GM23338 (cell line): Measurements from ENCODE around the gene KLHL13. TPM values are rescaled to one million over a fixed set of nuclear protein-coding genes. Genes with fewer than 3 reads are reported as not detected.

ENCODE experiments used
- ATAC-seq: fragments of 200-7000 bp; cut with Tn5 transposase; 3 replicates; pipeline ENCODE4 v1.9.1; 2020
- DNase-seq: peaks from one replicate; pipeline ENCODE4 v3.0.0-alpha.2; 2015; ENCODE audit warnings: low spot score
- H2AFZ ChIP-seq: fragments of 200-600 bp; sonication (generic); 2 replicates; pipeline ENCODE4 v1.8.0; 2016; ENCODE audit warnings: antibody characterized with exemption, mild to moderate bottlenecking, moderate library complexity
- H3F3A ChIP-seq: fragments of 200-600 bp; sonication (generic); replicated peaks from 2 replicates; pipeline ENCODE4 v1.8.0; 2017; ENCODE audit warnings: antibody characterized with exemption, mixed run types, low read depth
- H3K27ac ChIP-seq: fragments of 200-600 bp; sonication (generic); 2 replicates; pipeline ENCODE4 v1.6.1; 2016; ENCODE audit warnings: low read depth
- H3K27me3 ChIP-seq: fragments of 200-600 bp; sonication (generic); 2 replicates; pipeline ENCODE4 v1.8.0; 2016; ENCODE audit warnings: mild to moderate bottlenecking, mixed run types, moderate library complexity; ENCODE audit not compliant: insufficient read depth
- H3K36me3 ChIP-seq: fragments of 200-600 bp; sonication (generic); 2 replicates; pipeline ENCODE4 v1.8.0; 2016; ENCODE audit warnings: mild to moderate bottlenecking; ENCODE audit not compliant: insufficient read depth
- H3K4me1 ChIP-seq: fragments of 200-600 bp; sonication (generic); 2 replicates; pipeline ENCODE4 v1.8.0; 2016; ENCODE audit warnings: mild to moderate bottlenecking, moderate library complexity; ENCODE audit not compliant: insufficient read depth
- H3K4me2 ChIP-seq: fragments of 200-600 bp; sonication (generic); 2 replicates; pipeline ENCODE4 v1.7.1; 2017; ENCODE audit warnings: mixed run types
- H3K4me3 ChIP-seq: fragments of 200-600 bp; sonication (generic); 2 replicates; pipeline ENCODE4 v1.6.1; 2016; ENCODE audit warnings: mixed run types
- H3K79me2 ChIP-seq: fragments of 200-600 bp; sonication (generic); replicated peaks from 2 replicates; pipeline ENCODE4 v1.8.0; 2017; ENCODE audit warnings: mild to moderate bottlenecking; ENCODE audit not compliant: insufficient read depth
- H3K9me2 ChIP-seq: fragments of 200-600 bp; sonication (generic); 2 replicates; pipeline ENCODE4 v1.8.0; 2017; ENCODE audit not compliant: insufficient read depth
- H4K20me1 ChIP-seq: fragments of 200-600 bp; sonication (generic); replicated peaks from 2 replicates; pipeline ENCODE4 v1.8.0; 2017; ENCODE audit warnings: mild to moderate bottlenecking; ENCODE audit not compliant: insufficient read depth
- H3K27ac Mint-ChIP-seq: 2 replicates; pipeline ENCODE4 v1.8.0; 2020; ENCODE audit warnings: inconsistent platforms, mild to moderate bottlenecking, moderate library complexity, mixed read lengths
- H3K27me3 Mint-ChIP-seq: 3 replicates; pipeline ENCODE4 v1.8.0; 2022; ENCODE audit warnings: low read depth, mild to moderate bottlenecking, moderate library complexity, mixed read lengths, inconsistent platforms; ENCODE audit not compliant: insufficient read depth, poor library complexity
- H3K36me3 Mint-ChIP-seq: 3 replicates; pipeline ENCODE4 v1.8.0; 2021; ENCODE audit warnings: low read depth, mild to moderate bottlenecking, inconsistent platforms, moderate library complexity, mixed read lengths
- H3K4me1 Mint-ChIP-seq: 3 replicates; pipeline ENCODE4 v1.8.0; 2020; ENCODE audit warnings: mild to moderate bottlenecking, inconsistent platforms, mixed read lengths
- H3K4me3 Mint-ChIP-seq: 3 replicates; pipeline ENCODE4 v1.8.0; 2021; ENCODE audit warnings: moderate library complexity, mild to moderate bottlenecking, inconsistent platforms, mixed read lengths
- H3K9me3 Mint-ChIP-seq: 3 replicates; pipeline ENCODE4 v1.8.0; 2020; ENCODE audit warnings: moderate library complexity, mild to moderate bottlenecking, inconsistent platforms, mixed read lengths
- CREB1 ChIP-seq: fragments of 250-450 bp; sonication (Bioruptor Pico); IDR thresholded peaks from 2 replicates; pipeline ENCODE4 v1.5.0; 2020; ENCODE audit warnings: low read depth, mild to moderate bottlenecking, moderate library complexity
- CTCF ChIP-seq, 2 experiments: fragments of 200-600 bp in 1 of 2; sonication (generic) in 1 of 2; conservative IDR thresholded peaks; 2 replicates each; pipeline versions ENCODE4 v1.5.1 to v1.6.1; 2016 to 2017; ENCODE audit warnings: antibody characterized with exemption in 2 of 2, low read depth in 2 of 2, mild to moderate bottlenecking in 2 of 2, moderate library complexity in 1 of 2
- EZH2 ChIP-seq: fragments of 200-600 bp; sonication (generic); IDR thresholded peaks from one replicate; pipeline ENCODE4 v1.8.0; 2017; ENCODE audit warnings: antibody characterized with exemption, mild to moderate bottlenecking, low read depth; ENCODE audit not compliant: unreplicated experiment
- EZH2phosphoT487 ChIP-seq: fragments of 200-600 bp; sonication (generic); IDR thresholded peaks from one replicate; pipeline ENCODE4 v1.8.1; 2018; ENCODE audit warnings: antibody characterized with exemption; ENCODE audit not compliant: unreplicated experiment
- JUNB ChIP-seq: IDR thresholded peaks from one replicate; pipeline ENCODE4 v1.6.1; 2016; ENCODE audit warnings: antibody characterized with exemption; ENCODE audit not compliant: unreplicated experiment
- NANOG ChIP-seq: IDR thresholded peaks from 2 replicates; pipeline ENCODE4 v1.6.1; 2016; ENCODE audit warnings: antibody characterized with exemption, borderline replicate concordance
- POLR2AphosphoS5 ChIP-seq: IDR thresholded peaks from 2 replicates; pipeline ENCODE4 v1.6.1; 2016; ENCODE audit warnings: antibody characterized with exemption, low read depth
- STAT1 ChIP-seq: IDR thresholded peaks from one replicate; pipeline ENCODE4 v1.6.1; 2016; ENCODE audit warnings: antibody characterized with exemption; ENCODE audit not compliant: unreplicated experiment
- ZNF114 ChIP-seq: fragments of 250-450 bp; sonication (Bioruptor Pico); IDR thresholded peaks from 2 replicates; pipeline ENCODE4 v1.5.0; 2020; ENCODE audit warnings: mild to moderate bottlenecking, moderate library complexity
- ZNF331 ChIP-seq: fragments of 250-450 bp; sonication (Bioruptor Pico); IDR thresholded peaks from 2 replicates; pipeline ENCODE4 v1.5.0; 2020; ENCODE audit warnings: low read depth, mild to moderate bottlenecking, moderate library complexity
- polyA plus RNA-seq: library from polyadenylated mRNA; unstranded; fragments of >200 nt; fragmentation: Nextera tagmentation; extraction: Ambion mirVana; gene quantifications from 2 replicates; pipeline ENCODE4 v1.2.1, GENCODE V29; 2016
- total RNA-seq: library from RNA; depleted of rRNA; stranded (reverse); fragments of >200 nt; shearing (Covaris generic); gene quantifications from 2 replicates; pipeline ENCODE4 v1.2.3, GENCODE V29; 2014
- TF ChIP-seq, protein P1 (sequence below): fragments of 250-450 bp; sonication (Bioruptor Pico); IDR thresholded peaks from 2 replicates; pipeline ENCODE4 v1.5.0; 2020; ENCODE audit warnings: mild to moderate bottlenecking, moderate library complexity
- TF ChIP-seq, protein P2 (sequence below): IDR thresholded peaks from one replicate; pipeline ENCODE4 v1.6.1; 2018; ENCODE audit warnings: antibody characterized with exemption; ENCODE audit not compliant: unreplicated experiment
- TF ChIP-seq, protein P3 (sequence below): IDR thresholded peaks from 2 replicates; pipeline ENCODE4 v1.6.1; 2016; ENCODE audit warnings: antibody characterized with exemption

Gene KLHL13
- total and polyA plus RNA-seq, 2 experiments from 2014 or later = 5.9 to 10.9 TPM

DNA sequence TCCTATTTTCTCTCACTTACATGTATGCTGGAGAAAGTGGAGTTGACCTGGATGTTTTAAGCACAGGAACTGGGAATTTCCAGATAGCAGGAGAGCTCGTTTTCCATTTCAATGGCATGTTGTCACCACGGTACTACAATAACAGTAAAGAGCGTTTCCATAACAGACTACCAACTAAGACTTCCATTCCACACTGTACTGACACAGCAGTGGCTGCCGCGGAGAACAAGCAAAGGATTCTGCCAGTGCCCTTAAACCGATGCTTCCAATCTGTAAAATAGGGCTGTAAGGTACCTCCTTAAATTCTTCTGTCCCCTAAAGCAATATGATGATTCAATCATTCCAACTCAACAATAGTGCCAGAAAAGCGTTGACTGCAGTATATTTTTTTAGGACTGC, 143.9 kb downstream of the KLHL13 start:
- H3K4me2 ChIP-seq = peak overlapping the region; percentile 30
- no peak overlapping the region for H2AFZ ChIP-seq
- H3K9me2 ChIP-seq = no peaks in the 10 kb centered on the region
- Mint-ChIP-seq H3K27me3 (peaks cover 2% of the 10 kb centered on the region), H3K9me3 (no peaks in the 10 kb centered on the region), H3K36me3 (no peaks in the 10 kb centered on the region), H3K27ac (peak overlapping the region; percentile 31; the same call in 1 of the 2 replicates), H3K4me3 (peak overlapping the region; percentile 34; the same call in 1 of the 3 replicates), H3K4me1 (peaks cover 23% of the 10 kb centered on the region)
- TF ChIP-seq ZNF331 (CRISPR knock-in tag) = no peak
- TF ChIP-seq, protein P1, sequence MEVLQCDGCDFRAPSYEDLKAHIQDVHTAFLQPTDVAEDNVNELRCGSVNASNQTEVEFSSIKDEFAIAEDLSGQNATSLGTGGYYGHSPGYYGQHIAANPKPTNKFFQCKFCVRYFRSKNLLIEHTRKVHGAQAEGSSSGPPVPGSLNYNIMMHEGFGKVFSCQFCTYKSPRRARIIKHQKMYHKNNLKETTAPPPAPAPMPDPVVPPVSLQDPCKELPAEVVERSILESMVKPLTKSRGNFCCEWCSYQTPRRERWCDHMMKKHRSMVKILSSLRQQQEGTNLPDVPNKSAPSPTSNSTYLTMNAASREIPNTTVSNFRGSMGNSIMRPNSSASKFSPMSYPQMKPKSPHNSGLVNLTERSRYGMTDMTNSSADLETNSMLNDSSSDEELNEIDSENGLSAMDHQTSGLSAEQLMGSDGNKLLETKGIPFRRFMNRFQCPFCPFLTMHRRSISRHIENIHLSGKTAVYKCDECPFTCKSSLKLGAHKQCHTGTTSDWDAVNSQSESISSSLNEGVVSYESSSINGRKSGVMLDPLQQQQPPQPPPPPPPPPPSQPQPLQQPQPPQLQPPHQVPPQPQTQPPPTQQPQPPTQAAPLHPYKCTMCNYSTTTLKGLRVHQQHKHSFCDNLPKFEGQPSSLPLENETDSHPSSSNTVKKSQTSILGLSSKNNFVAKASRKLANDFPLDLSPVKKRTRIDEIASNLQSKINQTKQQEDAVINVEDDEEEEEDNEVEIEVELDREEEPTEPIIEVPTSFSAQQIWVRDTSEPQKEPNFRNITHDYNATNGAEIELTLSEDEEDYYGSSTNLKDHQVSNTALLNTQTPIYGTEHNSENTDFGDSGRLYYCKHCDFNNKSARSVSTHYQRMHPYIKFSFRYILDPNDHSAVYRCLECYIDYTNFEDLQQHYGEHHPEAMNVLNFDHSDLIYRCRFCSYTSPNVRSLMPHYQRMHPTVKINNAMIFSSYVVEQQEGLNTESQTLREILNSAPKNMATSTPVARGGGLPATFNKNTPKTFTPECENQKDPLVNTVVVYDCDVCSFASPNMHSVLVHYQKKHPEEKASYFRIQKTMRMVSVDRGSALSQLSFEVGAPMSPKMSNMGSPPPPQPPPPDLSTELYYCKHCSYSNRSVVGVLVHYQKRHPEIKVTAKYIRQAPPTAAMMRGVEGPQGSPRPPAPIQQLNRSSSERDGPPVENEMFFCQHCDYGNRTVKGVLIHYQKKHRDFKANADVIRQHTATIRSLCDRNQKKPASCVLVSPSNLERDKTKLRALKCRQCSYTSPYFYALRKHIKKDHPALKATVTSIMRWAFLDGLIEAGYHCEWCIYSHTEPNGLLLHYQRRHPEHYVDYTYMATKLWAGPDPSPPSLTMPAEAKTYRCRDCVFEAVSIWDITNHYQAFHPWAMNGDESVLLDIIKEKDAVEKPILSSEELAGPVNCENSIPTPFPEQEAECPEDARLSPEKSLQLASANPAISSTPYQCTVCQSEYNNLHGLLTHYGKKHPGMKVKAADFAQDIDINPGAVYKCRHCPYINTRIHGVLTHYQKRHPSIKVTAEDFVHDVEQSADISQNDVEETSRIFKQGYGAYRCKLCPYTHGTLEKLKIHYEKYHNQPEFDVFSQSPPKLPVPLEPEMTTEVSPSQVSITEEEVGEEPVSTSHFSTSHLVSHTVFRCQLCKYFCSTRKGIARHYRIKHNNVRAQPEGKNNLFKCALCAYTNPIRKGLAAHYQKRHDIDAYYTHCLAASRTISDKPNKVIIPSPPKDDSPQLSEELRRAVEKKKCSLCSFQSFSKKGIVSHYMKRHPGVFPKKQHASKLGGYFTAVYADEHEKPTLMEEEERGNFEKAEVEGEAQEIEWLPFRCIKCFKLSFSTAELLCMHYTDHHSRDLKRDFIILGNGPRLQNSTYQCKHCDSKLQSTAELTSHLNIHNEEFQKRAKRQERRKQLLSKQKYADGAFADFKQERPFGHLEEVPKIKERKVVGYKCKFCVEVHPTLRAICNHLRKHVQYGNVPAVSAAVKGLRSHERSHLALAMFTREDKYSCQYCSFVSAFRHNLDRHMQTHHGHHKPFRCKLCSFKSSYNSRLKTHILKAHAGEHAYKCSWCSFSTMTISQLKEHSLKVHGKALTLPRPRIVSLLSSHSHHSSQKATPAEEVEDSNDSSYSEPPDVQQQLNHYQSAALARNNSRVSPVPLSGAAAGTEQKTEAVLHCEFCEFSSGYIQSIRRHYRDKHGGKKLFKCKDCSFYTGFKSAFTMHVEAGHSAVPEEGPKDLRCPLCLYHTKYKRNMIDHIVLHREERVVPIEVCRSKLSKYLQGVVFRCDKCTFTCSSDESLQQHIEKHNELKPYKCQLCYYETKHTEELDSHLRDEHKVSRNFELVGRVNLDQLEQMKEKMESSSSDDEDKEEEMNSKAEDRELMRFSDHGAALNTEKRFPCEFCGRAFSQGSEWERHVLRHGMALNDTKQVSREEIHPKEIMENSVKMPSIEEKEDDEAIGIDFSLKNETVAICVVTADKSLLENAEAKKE (CRISPR knock-in tag) = no peak
- no peak for TF ChIP-seq EZH2phosphoT487
- no peak for TF ChIP-seq JUNB
- no peak for TF ChIP-seq STAT1
- no peak for TF ChIP-seq CREB1 (CRISPR knock-in tag)
- no peak for TF ChIP-seq EZH2
- TF ChIP-seq ZNF114 (CRISPR knock-in tag) = no peak
- TF ChIP-seq NANOG = no peak
- TF ChIP-seq, protein P2, sequence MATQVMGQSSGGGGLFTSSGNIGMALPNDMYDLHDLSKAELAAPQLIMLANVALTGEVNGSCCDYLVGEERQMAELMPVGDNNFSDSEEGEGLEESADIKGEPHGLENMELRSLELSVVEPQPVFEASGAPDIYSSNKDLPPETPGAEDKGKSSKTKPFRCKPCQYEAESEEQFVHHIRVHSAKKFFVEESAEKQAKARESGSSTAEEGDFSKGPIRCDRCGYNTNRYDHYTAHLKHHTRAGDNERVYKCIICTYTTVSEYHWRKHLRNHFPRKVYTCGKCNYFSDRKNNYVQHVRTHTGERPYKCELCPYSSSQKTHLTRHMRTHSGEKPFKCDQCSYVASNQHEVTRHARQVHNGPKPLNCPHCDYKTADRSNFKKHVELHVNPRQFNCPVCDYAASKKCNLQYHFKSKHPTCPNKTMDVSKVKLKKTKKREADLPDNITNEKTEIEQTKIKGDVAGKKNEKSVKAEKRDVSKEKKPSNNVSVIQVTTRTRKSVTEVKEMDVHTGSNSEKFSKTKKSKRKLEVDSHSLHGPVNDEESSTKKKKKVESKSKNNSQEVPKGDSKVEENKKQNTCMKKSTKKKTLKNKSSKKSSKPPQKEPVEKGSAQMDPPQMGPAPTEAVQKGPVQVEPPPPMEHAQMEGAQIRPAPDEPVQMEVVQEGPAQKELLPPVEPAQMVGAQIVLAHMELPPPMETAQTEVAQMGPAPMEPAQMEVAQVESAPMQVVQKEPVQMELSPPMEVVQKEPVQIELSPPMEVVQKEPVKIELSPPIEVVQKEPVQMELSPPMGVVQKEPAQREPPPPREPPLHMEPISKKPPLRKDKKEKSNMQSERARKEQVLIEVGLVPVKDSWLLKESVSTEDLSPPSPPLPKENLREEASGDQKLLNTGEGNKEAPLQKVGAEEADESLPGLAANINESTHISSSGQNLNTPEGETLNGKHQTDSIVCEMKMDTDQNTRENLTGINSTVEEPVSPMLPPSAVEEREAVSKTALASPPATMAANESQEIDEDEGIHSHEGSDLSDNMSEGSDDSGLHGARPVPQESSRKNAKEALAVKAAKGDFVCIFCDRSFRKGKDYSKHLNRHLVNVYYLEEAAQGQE = no peak
- TF ChIP-seq CTCF (conservative IDR thresholded peaks at IDR 0.05; ENCODE audit: low read depth in 2 of 2) = no peak
- TF ChIP-seq, protein P3, sequence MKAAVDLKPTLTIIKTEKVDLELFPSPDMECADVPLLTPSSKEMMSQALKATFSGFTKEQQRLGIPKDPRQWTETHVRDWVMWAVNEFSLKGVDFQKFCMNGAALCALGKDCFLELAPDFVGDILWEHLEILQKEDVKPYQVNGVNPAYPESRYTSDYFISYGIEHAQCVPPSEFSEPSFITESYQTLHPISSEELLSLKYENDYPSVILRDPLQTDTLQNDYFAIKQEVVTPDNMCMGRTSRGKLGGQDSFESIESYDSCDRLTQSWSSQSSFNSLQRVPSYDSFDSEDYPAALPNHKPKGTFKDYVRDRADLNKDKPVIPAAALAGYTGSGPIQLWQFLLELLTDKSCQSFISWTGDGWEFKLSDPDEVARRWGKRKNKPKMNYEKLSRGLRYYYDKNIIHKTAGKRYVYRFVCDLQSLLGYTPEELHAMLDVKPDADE = no peak
- no peak for TF ChIP-seq POLR2AphosphoS5
- no peaks in the 10 kb centered on the region for H3F3A ChIP-seq
- no peaks in the 10 kb centered on the region for H4K20me1 ChIP-seq
- peak overlapping the region; percentile 36; the same call in 1 of the 2 replicates for H3K27ac ChIP-seq
- H3K4me1 ChIP-seq = peaks cover 14% of the 10 kb centered on the region
- peak; percentile 88 for ATAC-seq
- peak; percentile 60 for DNase-seq
- H3K36me3 ChIP-seq = no peaks in the 10 kb centered on the region
- peak overlapping the region; percentile 12; the same call in 1 of the 2 replicates for H3K4me3 ChIP-seq
- no peaks in the 10 kb centered on the region for H3K79me2 ChIP-seq
- no peaks in the 10 kb centered on the region for H3K27me3 ChIP-seq
